HG03558 (cell line): ENCODE data around the gene SPATA33.

Source experiments
- ATAC-seq: cut with Tn5 transposase; IDR thresholded peaks from one replicate; pipeline ENCODE4 v1.9.1; 2021; ENCODE audit warnings: moderate number of reproducible peaks; ENCODE audit not compliant: unreplicated experiment; ENCODE audit errors: extremely low read depth

Gene SPATA33

DNA sequence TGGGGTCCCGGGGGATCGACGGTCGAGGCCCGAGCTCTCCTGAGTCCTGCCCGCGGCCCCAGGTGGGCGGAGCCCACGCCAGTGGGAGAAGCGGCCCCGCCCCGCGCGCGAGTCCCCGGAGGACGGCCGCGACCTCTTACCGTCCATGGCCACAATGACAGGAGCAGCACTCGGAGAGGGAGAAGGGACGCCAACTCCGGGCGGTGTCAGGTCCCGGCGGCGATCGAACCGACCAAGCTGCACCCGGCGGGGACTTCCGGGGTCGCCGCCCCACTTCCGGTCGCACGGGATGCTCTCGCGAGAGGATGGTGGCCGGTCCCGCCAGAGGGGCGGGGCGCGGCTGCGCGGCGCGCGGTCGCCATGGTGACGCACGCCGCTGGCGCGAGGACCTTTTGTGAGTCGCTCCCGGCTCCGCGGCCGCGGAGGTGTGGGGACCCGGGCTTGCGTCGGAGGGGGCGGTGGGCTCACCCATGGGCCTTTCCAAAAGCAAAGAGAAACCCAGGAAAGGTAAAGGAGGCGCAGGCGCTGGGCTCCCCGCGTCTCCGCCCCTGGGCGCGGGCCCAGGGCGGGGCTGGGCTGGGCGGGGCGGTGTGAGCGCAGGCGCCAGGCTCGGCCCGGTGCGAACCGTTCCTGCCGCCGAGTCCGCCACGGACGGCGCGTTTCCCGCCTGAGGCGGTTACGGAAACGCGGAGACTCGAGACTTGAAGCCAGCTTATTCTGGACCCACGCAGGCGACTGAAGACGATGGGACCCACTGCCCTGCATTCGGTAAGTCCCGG is at the start of gene SPATA33, which contains the start of gene CHMP1A:
Gene SPATA33, plus strand, starts transcription at position 395 of the 779 bp plus-strand sequence. Its CDS starts 76 bp downstream, at position 471.
Gene CHMP1A, minus strand, starts transcription at position 267 of the 779 bp plus-strand sequence. Its CDS starts 120 bp downstream, at position 147.
- ATAC-seq, result peak; percentile 59

DNA sequence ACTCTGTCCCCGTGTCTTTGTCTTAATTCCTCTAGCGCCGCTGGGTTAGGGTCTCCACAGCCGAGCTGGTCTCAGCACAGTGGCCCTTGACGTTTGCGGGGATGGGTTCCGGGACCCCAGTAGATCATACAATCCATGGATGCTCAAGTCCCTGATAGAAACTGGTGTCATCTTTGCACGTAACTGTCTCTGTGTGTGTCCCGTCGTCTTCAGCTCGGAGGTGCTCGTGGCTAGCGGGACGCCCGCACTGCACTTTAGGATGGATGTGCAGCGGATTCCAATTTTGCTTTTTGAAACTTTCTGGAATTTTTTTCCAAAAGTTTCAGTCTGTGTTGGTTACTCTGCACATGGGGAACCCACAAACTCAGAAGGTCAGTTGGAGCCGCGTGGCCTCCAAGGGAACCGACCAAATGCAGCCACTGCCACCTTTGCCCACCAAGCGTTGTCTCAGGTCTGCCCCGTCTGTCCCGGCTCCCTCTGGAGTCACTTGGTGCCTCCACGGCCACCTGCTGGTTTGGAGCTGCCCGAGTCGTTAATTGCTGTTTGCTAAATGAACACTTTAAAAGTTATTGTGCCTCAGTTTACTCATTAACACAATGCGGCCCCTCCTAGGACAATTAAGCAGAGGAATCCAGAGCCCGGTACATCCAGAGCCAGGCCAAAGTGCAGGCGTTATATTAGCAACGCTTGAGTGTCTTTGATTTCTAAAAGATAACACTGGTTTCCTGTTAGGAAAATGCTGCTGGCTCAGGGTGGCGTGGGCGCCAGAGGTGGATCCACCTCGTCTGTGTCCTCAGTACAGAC is 49.5 kb upstream of the SPATA33 start:
- no peak for ATAC-seq

DNA sequence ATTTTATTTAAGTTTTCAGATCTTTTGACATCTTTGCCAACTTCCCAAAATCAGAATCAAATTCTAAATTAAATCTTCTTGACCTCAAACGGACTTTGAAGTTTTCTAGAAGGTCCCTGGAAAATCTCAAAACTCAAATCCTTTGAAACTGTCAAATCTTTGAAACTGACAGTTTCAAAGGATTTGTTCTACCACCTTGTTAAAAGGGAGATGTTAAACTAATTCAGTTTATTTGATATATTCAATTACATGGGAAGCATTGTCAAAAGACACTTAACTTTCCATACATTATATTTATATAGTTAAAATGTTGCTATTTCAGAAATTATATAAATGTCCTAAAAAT is 47.6 kb upstream of the SPATA33 start:
- ATAC-seq, result no peak

DNA sequence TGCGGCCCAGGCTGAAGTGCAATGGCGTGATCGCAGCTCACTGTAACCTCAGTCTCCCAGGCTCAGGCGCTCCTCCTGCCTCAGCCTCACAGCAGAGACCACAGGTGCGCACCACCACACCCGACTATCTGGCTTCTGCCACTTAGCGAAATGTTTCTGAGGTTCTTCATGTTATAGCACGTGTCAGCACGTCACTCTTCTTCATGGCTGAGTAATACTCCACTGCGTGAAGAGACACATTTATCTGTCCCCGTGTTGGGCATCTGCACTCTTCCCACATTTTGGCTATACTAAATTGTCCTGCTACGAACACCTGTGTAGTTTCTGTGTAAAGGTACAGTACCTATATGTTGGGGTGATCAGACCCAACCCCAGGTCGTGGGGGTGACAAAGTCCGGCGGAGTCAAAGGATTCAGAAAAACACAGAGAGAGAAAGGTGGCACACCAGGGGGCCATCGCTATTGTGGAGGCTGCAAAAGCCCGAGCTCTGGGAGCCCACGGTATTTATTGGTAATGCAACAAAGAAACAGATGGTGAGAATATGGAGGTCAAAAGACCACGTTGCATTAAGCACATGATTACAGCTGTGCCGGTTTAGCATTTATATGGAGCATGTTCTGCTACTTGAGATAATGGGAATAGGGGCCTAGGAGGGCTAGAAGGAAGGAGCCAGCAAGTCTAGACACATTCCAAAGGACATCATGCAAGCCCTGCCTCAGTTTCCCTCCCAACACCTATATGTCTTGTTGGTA is 45.0 kb upstream of the SPATA33 start:
- ATAC-seq, result no peak

DNA sequence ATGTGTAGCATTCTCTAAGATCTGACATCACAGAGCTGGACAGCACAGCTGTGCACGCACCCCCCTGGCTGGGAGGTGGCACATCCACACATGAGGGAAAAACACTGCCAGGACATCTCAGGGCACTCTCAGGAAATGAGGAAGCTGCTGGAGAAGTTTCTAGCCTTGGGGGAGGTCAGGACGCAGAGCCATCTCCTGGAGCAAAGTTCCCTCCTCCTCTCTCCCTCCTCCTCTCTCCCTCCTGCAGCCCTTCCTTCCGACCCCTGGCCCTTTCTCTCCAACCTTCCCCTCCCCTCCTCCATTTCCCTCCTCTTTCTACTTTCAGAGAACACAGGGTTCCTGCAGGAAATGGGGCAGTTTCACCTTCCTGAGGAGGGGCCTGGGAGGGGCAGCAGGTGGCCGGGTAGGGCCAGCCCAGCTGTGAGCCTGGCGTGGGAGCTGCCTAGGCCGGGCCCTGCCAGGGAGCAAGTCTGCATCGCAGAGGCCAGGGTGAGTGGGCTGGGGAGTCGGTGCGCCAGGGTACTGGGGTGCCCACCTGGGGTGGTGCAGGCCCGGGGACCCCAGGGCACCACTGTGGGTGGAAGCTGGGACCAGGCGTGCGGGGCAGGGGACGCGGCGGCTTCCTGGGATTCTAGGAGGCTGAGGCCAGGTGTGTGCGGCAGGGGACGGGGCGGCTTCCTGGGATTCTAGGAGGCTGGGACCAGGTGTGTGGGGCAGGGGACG is 44.2 kb upstream of the SPATA33 start, which contains the start of gene DPEP1:
Gene DPEP1, plus strand, starts transcription at position 412 of the 723 bp plus-strand sequence. CDS start 16,769 bp downstream, outside the sequence.
- no peak for ATAC-seq

DNA sequence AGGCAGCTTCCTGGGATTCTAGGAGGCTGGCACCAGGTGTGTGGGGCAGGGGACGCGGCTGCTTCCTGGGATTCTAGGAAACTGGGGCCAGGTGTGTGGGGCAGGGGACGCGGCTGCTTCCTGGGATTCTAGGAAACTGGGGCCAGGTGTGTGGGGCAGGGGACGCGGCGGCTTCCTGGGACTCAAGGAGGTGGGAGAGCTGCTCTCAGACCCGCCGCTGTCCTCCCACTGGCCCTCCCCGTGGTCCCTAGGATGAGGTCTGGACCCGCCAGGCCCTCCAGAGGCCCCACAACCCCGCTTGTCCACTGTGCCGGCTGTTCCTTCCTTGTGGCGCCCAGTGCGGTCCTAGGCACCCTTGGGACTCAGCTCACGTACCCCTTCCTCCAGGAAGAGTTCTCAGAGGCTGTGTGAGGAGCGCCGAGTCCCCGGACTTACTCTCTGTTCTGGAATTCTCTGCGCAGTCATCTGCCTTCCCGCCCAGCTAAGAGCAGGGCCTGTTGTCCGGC is 43.6 kb upstream of the SPATA33 start:
- no peak for ATAC-seq

DNA sequence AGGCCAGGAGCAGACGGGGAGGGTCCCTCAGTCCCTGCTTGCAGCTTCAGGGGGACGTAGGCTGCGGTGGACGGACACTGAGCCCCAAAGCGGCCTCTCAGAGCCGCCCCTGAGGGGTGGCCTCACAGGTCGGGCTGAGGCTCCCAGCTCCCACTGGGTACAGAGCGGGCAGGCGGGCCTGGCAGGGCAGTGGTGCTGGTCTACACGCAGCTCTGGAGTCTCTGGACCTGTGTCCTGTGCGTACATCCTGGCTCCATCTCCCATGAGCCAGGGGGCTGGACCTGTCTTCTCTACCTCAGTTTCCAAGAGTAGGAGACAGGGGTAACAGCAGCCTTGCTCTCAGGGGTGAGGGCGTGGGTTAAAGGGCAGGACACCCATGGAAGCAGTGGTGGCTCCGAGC is 42.5 kb upstream of the SPATA33 start:
- no peak for ATAC-seq

DNA sequence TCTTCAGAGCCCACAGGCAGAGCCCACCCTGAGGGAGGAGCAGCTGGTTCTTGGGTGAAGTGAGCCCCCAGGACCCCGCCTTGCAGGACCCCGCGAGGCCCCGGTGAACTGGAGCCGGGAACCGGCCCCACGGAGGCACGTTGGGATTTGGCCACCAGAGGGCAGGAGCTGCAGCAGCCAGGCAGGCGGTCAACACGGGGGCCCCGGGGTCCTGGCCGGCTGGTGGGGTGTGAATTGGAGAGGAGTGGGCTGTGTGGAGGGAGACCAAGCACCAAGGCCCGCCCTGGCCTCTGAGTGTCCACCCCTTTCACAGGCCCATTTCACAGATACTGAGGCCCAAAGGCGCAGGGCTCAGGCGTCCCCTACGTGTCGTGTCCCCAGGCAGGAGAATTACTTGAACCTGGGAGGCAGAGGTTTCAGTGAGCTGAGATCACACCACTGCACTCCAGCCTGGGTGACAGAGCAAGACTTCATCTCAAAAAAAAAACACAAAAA is 42.0 kb upstream of the SPATA33 start:
- ATAC-seq, result no peak

DNA sequence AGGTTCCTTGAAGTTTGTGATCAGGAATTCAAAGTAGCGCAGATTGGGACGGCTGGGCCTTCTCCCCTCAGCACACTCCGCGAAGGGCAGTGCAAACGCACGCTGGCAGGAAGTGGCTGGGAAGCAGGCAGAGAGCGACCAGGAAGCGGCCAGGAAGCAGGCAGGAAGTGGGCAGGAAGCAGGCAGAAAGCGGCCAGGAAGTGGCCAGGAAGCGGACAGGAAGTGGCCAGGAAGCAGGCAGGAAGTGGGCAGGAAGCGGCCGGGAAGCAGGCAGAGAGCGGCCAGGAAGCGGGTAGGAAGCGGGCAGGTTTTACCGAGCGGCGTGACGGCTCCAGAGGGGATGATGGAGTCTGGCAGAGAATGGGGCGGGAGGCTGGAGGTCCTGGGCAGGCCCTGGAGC is 41.0 kb upstream of the SPATA33 start:
- ATAC-seq, result no peak

DNA sequence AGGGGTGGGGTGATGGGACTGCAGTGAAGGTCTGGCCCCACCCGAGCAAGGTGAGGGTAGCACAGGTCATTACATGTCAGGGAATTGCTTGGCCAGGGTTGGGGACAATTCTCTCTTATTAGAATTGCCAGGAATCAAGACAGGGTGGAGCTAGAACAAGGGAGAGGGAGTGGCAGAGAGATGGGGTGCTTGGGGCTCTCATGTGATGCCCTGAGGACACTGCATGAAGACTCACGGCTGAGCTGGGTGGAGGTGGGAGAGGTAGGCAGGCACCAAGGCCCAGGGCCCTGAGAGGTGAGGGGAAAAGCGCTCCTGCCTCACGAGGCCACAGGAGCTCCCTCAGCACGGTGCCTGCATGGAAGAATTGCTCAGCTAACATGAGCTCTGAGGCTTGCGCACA is 40.6 kb upstream of the SPATA33 start:
- ATAC-seq, result no peak

DNA sequence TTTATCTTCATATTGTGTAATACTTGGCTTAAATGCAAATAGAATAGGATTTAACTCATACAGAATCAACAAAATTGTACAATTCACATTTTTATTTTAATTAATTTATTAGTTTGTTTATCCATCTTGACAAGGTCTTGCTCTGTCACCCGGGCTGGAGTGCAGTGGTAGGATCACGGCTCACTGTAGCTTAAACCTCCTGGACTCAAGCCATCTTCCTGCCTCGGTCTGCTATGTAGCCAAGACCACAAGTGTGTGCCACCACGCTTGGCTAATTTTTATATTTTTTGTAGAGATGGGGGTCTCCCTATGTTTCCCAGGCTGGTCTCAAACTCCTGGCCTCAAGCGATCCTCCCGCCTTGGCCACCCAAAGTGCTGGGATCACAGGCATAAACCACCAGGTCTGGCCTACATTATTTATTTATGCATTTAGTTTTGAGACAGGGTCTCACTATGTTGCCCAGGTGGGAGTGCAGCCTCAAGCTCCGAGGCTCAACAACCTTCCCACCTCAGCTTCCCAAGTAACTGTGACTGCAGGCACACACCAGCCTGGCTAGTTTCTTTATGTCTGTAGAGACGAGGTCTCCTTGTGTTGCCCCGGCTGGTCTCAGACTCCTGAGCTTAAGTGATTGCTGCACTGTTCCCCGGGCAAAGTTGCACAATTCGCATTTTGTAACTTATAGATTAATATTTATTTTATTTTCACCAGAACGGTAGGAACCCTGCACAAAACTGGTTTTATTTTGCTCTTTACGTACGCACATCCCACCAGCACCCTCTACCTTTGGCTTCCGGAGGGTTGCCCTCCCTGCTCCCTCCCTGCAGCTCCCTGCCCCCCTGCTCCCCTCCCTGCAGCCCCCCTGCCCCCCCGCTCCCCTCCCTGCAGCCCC is 39.3 kb upstream of the SPATA33 start:
- no peak for ATAC-seq

DNA sequence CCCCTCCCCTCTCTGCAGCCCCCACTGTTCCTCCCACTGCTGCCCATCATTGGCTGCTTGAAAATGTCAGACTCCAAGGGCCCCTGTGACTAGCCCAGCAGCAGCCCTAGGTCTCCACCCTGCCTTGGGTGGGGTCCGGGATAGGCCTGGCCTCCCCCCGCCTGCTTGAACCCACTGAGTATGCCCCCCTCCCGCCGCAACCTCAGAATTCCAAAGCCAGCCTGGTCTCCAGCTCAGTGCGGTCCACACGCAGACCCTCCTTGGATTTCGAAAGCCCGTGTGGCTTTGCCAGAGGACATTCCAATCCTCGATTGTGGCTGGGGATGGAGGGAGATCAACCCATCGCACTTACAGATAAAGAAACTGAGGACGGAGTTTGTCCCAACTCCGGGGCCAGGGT is 37.8 kb upstream of the SPATA33 start:
- ATAC-seq, result no peak

DNA sequence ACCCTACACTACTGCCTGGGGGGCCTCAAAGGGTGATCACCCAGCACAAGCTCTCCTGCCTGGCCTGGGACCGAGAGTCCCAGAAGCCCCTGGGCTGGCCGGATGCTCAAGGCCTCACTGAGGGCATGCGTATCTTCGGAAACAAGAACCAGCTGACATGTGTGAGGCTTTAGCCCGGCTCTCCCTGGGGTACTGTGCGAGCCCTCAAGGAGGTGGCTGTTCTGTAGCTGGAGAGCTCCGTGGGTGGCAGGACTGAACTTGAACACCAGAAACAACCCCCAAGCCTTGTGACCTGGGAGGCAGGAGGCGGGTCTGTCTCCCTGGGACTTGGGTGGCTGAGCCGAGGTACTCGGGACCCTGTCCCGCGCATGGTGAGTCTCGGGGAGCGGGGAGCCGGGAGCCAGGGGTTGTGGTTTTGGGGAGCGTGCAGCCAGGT is 37.2 kb upstream of the SPATA33 start:
- ATAC-seq, result no peak

DNA sequence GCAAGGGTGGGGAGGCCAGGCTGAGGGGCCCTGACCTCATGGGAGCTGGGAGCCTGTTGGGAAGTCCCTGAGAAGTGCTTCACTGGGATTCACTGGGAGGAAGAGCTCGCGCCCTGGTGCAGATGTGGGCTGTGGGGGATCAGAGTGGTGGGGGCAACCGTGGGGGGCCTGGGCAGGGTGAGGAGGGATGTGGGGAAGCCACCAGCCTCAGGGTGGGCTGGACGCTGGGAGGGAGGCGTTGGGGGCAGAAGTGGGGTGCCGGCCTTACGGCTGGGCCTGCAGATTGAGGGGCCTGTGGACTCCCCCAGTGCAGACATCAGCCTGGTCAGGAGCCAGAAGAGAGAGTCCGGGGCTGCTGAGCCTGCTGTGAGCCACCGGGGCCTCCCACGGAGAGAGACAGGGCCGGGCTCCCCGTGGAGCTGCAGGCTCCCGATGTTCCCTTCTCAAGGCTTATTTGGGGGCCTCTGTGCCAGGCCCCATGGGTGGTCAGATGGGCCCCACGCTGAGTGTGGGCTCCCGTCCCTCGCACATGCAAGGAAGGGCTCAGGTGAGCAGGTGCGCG is 36.4 kb upstream of the SPATA33 start:
- no peak for ATAC-seq

DNA sequence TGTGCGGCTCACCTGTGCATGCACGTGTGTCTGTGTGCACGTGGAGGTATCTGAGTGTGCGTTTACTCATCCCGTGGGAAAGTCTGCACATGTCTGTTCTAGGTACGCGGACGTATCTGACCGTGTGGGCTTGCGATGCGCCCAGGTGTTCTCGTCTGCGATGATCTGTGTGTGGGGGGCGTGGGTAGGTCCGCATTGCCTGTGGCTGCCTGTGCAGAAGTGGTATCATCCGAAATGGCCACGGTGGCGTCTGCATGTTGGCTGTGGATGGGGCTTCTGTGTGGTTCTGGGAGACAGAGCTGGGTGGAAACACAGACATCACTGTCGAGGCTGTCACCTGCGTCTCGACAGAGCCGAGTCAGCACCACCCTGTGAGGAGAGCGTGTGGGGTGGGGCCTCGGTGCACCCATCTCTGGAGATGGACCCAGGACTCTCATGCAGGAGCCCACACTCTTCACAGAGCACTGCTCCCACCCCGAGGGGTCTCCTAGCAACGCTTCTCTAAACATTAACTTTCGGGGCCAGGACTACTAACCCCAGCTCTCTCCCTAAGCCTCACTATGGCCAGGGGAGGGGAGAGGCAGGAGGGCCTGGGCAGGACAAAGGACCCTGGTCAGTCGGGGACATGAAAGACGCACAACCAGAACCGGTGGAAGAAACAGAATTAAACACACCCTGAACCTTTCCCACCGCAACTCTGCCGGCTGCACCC is 35.8 kb upstream of the SPATA33 start:
- no peak for ATAC-seq

DNA sequence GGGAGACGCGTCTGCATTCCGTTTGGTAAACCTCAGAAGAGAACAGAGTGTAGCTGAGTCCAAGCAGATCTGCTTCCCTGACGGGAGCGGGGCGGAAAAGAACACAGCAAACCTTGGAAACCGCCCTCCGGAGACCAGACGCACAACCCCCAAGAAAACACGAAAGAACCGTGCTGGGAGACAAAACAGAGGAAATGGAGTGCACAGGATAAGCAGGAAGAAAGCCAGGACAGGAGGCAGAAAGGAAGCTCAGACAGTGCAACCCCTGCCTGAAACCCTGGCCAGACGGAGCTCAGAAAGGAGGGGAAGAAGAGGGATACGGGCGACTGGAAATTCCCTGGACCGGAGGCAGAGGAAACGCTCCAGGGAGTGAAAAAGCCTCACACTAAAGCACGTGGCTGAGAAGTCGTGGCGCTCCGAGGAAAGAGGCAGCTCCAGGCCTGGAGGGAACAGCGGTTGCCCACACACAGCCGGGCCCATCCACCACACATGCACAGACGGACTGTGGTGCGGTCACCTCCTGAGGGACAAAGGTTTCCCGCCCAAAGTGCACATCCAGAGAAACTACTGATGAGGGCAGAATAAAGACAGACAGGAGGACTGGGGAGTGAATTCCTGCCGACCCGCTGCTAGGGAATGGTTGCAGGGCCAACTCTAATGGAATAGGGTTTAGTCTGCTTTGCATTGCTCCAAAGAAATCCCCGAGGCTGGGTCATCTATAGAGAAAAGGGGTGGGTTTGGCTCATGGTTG is 34.0 kb upstream of the SPATA33 start:
- no peak for ATAC-seq
